ENCODE data around the gene TRPM3. TPM values are rescaled to one million over a fixed set of nuclear protein-coding genes. Genes with fewer than 3 reads are reported as not detected.

Gene TRPM3
- polyA plus RNA-seq, 2 of the 4 experiments (the other 2 are of a cell fraction): not detected

GRCh38 chr9:70587201-70587600, 534.2 kb downstream of the TRPM3 start:
- no peak for DNase-seq (ENCODE audit: low read depth in 1 of 2, low spot score in 1 of 2)
- ChIA-PET POLR2A (no interaction called here), CTCF (interaction anchor here (1.4 kb wide), 1 partner anchor 15 kb away, joined by 5 read pairs; no protein-coding TSS in a partner anchor)
- WGBS (ENCODE audit: missing lambda C conversion rate): 32% methylated on average over 3 of the region's 3 CpGs
- ATAC-seq: no peak
- Histone ChIP-seq H3K4me1 (no peaks in the 10 kb centered on the region), H3K27ac (no peak overlapping the region), H3K9me3 (no peaks in the 10 kb centered on the region), H3K4me3 (no peak overlapping the region), H3K4me2 (no peak overlapping the region)
- TF ChIP-seq, protein P1, sequence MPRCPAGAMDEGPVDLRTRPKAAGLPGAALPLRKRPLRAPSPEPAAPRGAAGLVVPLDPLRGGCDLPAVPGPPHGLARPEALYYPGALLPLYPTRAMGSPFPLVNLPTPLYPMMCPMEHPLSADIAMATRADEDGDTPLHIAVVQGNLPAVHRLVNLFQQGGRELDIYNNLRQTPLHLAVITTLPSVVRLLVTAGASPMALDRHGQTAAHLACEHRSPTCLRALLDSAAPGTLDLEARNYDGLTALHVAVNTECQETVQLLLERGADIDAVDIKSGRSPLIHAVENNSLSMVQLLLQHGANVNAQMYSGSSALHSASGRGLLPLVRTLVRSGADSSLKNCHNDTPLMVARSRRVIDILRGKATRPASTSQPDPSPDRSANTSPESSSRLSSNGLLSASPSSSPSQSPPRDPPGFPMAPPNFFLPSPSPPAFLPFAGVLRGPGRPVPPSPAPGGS (IDR thresholded peaks at IDR 0.05): no peak
- no peak for TF ChIP-seq CTCF (IDR thresholded peaks at IDR 0.05)
- no peak for TF ChIP-seq ATOH8 (CRISPR knock-in tag; IDR thresholded peaks at IDR 0.05; ENCODE audit: low read depth)
- TF ChIP-seq, protein P2, sequence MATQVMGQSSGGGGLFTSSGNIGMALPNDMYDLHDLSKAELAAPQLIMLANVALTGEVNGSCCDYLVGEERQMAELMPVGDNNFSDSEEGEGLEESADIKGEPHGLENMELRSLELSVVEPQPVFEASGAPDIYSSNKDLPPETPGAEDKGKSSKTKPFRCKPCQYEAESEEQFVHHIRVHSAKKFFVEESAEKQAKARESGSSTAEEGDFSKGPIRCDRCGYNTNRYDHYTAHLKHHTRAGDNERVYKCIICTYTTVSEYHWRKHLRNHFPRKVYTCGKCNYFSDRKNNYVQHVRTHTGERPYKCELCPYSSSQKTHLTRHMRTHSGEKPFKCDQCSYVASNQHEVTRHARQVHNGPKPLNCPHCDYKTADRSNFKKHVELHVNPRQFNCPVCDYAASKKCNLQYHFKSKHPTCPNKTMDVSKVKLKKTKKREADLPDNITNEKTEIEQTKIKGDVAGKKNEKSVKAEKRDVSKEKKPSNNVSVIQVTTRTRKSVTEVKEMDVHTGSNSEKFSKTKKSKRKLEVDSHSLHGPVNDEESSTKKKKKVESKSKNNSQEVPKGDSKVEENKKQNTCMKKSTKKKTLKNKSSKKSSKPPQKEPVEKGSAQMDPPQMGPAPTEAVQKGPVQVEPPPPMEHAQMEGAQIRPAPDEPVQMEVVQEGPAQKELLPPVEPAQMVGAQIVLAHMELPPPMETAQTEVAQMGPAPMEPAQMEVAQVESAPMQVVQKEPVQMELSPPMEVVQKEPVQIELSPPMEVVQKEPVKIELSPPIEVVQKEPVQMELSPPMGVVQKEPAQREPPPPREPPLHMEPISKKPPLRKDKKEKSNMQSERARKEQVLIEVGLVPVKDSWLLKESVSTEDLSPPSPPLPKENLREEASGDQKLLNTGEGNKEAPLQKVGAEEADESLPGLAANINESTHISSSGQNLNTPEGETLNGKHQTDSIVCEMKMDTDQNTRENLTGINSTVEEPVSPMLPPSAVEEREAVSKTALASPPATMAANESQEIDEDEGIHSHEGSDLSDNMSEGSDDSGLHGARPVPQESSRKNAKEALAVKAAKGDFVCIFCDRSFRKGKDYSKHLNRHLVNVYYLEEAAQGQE (IDR thresholded peaks at IDR 0.05): no peak
- TF ChIP-seq ZSCAN20 (CRISPR knock-in tag; IDR thresholded peaks at IDR 0.05): no peak
- no peak for TF ChIP-seq ZC3H11A (IDR thresholded peaks at IDR 0.05)
- TF ChIP-seq PHF8 (IDR thresholded peaks at IDR 0.05; ENCODE audit: borderline replicate concordance, low read depth): no peak
- no peak for TF ChIP-seq HOXB13 (CRISPR knock-in tag; IDR thresholded peaks at IDR 0.05; ENCODE audit: low read depth)
- TF ChIP-seq KDM1A (IDR thresholded peaks at IDR 0.05; ENCODE audit: low read depth): no peak
- TF ChIP-seq JUNB (IDR thresholded peaks at IDR 0.05): no peak
- TF ChIP-seq ZFP36 (IDR thresholded peaks at IDR 0.05; ENCODE audit: borderline replicate concordance, partially characterized antibody): no peak
- no peak for FAIRE-seq

GRCh38 chr9:70586476-70586875, 534.9 kb downstream of the TRPM3 start:
- no peak for DNase-seq (ENCODE audit: low read depth in 1 of 2, low spot score in 1 of 2)
- POLR2A ChIA-PET: no interaction called here
- no peak overlapping the region for H3K27ac ChIP-seq
- H3K4me2 ChIP-seq: no peak overlapping the region
- no peak for FAIRE-seq
- no peak overlapping the region for H3K4me3 ChIP-seq
- no peak for ATAC-seq
- 15% methylated on average over 4 of the region's 4 CpGs for WGBS (ENCODE audit: missing lambda C conversion rate)
- H3K4me1 ChIP-seq: no peaks in the 10 kb centered on the region
- TF ChIP-seq FOXS1 (CRISPR knock-in tag; IDR thresholded peaks at IDR 0.05) (no peak), HOXA7 (CRISPR knock-in tag; IDR thresholded peaks at IDR 0.05) (no peak), SMC3 (IDR thresholded peaks at IDR 0.05) (no peak), ZSCAN20 (CRISPR knock-in tag; IDR thresholded peaks at IDR 0.05) (no peak), ELK1 (IDR thresholded peaks at IDR 0.05; ENCODE audit: low read depth, low read length) (no peak), NFE2L2 (conservative IDR thresholded peaks at IDR 0.05; ENCODE audit: low read length) (no peak), HOXB5 (CRISPR knock-in tag; IDR thresholded peaks at IDR 0.05) (no peak), TFCP2L1 (CRISPR knock-in tag; IDR thresholded peaks at IDR 0.05) (no peak), TP53 (CRISPR knock-in tag; IDR thresholded peaks at IDR 0.05) (no peak), SREBF2 (IDR thresholded peaks at IDR 0.05) (no peak), ZFP36 (IDR thresholded peaks at IDR 0.05; ENCODE audit: borderline replicate concordance, partially characterized antibody) (no peak), KDM5A (IDR thresholded peaks at IDR 0.05) (no peak), CHD4 (IDR thresholded peaks at IDR 0.05; ENCODE audit: borderline replicate concordance) (no peak)
- TF ChIP-seq, protein P3, sequence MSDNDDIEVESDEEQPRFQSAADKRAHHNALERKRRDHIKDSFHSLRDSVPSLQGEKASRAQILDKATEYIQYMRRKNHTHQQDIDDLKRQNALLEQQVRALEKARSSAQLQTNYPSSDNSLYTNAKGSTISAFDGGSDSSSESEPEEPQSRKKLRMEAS (IDR thresholded peaks at IDR 0.05): no peak
- TF ChIP-seq, protein P4, sequence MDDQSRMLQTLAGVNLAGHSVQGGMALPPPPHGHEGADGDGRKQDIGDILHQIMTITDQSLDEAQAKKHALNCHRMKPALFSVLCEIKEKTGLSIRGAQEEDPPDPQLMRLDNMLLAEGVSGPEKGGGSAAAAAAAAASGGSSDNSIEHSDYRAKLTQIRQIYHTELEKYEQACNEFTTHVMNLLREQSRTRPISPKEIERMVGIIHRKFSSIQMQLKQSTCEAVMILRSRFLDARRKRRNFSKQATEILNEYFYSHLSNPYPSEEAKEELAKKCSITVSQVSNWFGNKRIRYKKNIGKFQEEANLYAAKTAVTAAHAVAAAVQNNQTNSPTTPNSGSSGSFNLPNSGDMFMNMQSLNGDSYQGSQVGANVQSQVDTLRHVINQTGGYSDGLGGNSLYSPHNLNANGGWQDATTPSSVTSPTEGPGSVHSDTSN (IDR thresholded peaks at IDR 0.05): no peak
- no peaks in the 10 kb centered on the region for H3K9me3 ChIP-seq
- CTCF ChIA-PET: interaction anchor here (0.9 to 1.6 kb wide), 2 partner anchors 11 to 16 kb away, joined by 3 to 11 read pairs (median 5); no protein-coding TSS in a partner anchor

Data from A549 (cell line).